ENCODE measurements around the gene TTC1. TPM values are rescaled to one million over a fixed set of nuclear protein-coding genes. Genes with fewer than 3 reads are reported as not detected.
A peak's percentile ranks its signal among the peaks of the same experiment; 100 is the strongest.

Gene TTC1
- total RNA-seq, 4 donors from 2014 or later, result 18.3 to 38.3 (median 33.5) TPM

- 39 to 65% methylated on average over 7 to 8 of the region's 8 CpGs for WGBS, 2 donors
- no peak for TF ChIP-seq POLR2A (IDR thresholded peaks at IDR 0.05)
- TF ChIP-seq CTCF (IDR thresholded peaks at IDR 0.05), result no peak
- no peak overlapping the region for H3K27ac ChIP-seq
- intact Hi-C loops (cut with DNase I), result loop anchor here (10.0 kb wide), 2 partner anchors 458 to 538 kb away; no protein-coding TSS in a partner anchor
- DNase-seq, result no peak
- H3K9me3 ChIP-seq, result no peaks in the 10 kb centered on the region
- peaks cover 0 to 63% (median 2%) of the 10 kb centered on the region in 4 donors for H3K27me3 ChIP-seq
- H3K4me3 ChIP-seq, result no peak overlapping the region
- H3K36me3 ChIP-seq, result no peaks in the 10 kb centered on the region
- H3K4me1 ChIP-seq, result peaks cover 0 to 10% (median 6%) of the 10 kb centered on the region in 3 donors
Measured at GRCh38 chr5:159982421-159983173, 26.3 kb upstream of the TTC1 start.

GRCh38 chr5:159987031-159987674 lies 21.8 kb upstream of the TTC1 start:
- Histone ChIP-seq H3K4me3 (peak overlapping the region; percentile 22 to 67 (median 36)), H3K9me3 (no peaks in the 10 kb centered on the region), H3K27ac (no peak overlapping the region), H3K27me3 (peaks cover 0 to 56% (median 2%) of the 10 kb centered on the region in 4 donors), H3K36me3 (no peaks in the 10 kb centered on the region), H3K4me1 (peaks cover 0 to 12% (median 6%) of the 10 kb centered on the region in 3 donors)
- peak; percentile 62 to 86 (median 76) for TF ChIP-seq CTCF (IDR thresholded peaks at IDR 0.05)
- no peak for TF ChIP-seq POLR2A (IDR thresholded peaks at IDR 0.05)
- WGBS, 2 donors, result 0 to 10% methylated on average over 6 to 14 of the region's 50 CpGs
- intact Hi-C loops (cut with DNase I), result loop anchor here (10.0 kb wide), 2 partner anchors 462 to 542 kb away; no protein-coding TSS in a partner anchor
- DNase-seq, result peak; percentile 15

- DNase-seq, result no peak
- H3K27ac ChIP-seq, result no peak overlapping the region
- no peak for TF ChIP-seq POLR2A (IDR thresholded peaks at IDR 0.05)
- peak in 1 of 6 experiments; percentile 20 for TF ChIP-seq CTCF (IDR thresholded peaks at IDR 0.05)
- peaks cover 0 to 75% (median 2%) of the 10 kb centered on the region in 4 donors for H3K27me3 ChIP-seq
- peaks cover 0 to 12% (median 0%) of the 10 kb centered on the region in 3 donors for H3K9me3 ChIP-seq
- intact Hi-C loops (cut with DNase I), result no loop called here
- no peaks in the 10 kb centered on the region for H3K36me3 ChIP-seq
- peaks cover 0 to 12% (median 6%) of the 10 kb centered on the region in 3 donors for H3K4me1 ChIP-seq
- H3K4me3 ChIP-seq, result no peak overlapping the region
- 57 to 62% methylated on average over 2 of the region's 2 CpGs for WGBS, 2 donors
Measured at GRCh38 chr5:159990506-159990905, 18.4 kb upstream of the TTC1 start.

GRCh38 chr5:159992566-159992965 lies 16.4 kb upstream of the TTC1 start:
- intact Hi-C loops (cut with DNase I), result no loop called here
- WGBS, 2 donors, result 83 to 95% methylated on average over 1 of the region's 1 CpG
- no peak for TF ChIP-seq CTCF (IDR thresholded peaks at IDR 0.05)
- no peak for TF ChIP-seq POLR2A (IDR thresholded peaks at IDR 0.05)

GRCh38 chr5:159993194-159993593 lies 15.7 kb upstream of the TTC1 start:
- Histone ChIP-seq H3K4me3 (no peak overlapping the region), H3K4me1 (no peaks in the 10 kb centered on the region), H3K27ac (no peak overlapping the region)

More at GRCh38 chr5:159992566-159992965, 16.4 kb upstream of the TTC1 start:
- no peaks in the 10 kb centered on the region for H3K36me3 ChIP-seq
- H3K4me3 ChIP-seq, result no peak overlapping the region
- peaks cover 0 to 12% (median 0%) of the 10 kb centered on the region in 3 donors for H3K9me3 ChIP-seq
- peaks cover 0 to 54% (median 0%) of the 10 kb centered on the region in 4 donors for H3K27me3 ChIP-seq
- H3K4me1 ChIP-seq, result peaks cover 0 to 2% (median 0%) of the 10 kb centered on the region in 3 donors
- no peak for DNase-seq
- no peak overlapping the region for H3K27ac ChIP-seq

More at GRCh38 chr5:159993194-159993593, 15.7 kb upstream of the TTC1 start:
- H3K36me3 ChIP-seq, result no peaks in the 10 kb centered on the region
- peaks cover 0 to 48% (median 0%) of the 10 kb centered on the region in 4 donors for H3K27me3 ChIP-seq
- peaks cover 0 to 12% (median 0%) of the 10 kb centered on the region in 3 donors for H3K9me3 ChIP-seq
- WGBS, 2 donors, result 88 to 95% methylated on average over 2 of the region's 2 CpGs
- DNase-seq, result no peak
- TF ChIP-seq POLR2A (IDR thresholded peaks at IDR 0.05) (no peak), CTCF (IDR thresholded peaks at IDR 0.05) (no peak)
- intact Hi-C loops (cut with DNase I), result no loop called here

All from esophagus squamous epithelium (tissue), 5 donors.